Fibroblast of upper back skin (primary cell): Measurements from ENCODE around the gene PARP4.
"Not testable (repeated sequence)": the region's sequence is repeated elsewhere in the genome, so short reads cannot be mapped to it uniquely, and the experiment has no call there.

Experiments used
- DNase-seq: peaks from one replicate; pipeline ENCODE4 v3.0.0-alpha.2; 2013

PARP4 gene

GRCh38 chr13:24512197-24512907 lies at the start of gene PARP4:
Gene PARP4, minus strand, starts transcription at chr13:24512778. Its CDS starts 9,002 bp downstream, at chr13:24503776.
- DNase-seq, result peak; percentile 72

GRCh38 chr13:24560579-24561187 lies 48.1 kb upstream of the PARP4 start:
- not testable (repeated sequence) for DNase-seq

DNA sequence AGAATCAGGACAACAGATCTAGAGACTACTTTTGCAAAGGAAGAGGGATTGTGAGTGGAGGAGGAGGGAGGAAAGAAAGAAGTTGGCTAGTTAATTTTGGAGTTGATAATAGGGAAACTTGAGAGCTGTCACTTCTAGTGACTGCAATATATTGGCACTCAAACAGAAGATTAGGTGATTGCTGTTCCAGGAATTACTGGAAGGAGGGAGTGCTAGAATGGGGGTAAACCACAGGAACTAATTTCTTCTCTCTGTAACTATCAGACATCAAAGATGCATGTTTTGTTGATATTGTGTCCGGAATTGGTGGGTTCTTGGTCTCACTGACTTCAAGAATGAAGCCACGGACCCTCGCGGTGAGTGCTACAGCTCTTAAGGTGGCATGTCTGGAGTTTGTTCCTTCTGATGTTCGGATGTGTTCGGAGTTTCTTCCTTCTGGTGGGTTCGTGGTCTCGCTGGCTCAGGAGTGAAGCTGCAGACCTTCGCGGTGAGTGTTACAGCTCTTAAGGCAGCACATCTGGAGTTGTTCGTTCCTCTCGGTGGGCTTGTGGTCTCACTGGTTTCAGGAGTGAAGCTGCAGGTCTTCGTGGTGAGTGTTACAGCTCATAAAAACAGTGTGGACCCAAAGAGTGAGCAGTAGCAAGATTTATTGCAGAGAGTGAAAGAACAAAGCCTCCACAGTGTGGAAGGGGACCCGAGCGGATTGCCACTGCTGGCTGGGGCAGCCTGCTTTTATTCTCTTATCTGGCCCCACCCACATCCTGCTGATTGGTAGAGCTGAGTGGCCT lies 47.0 kb upstream of the PARP4 start:
- DNase-seq, result not testable (repeated sequence)

DNA sequence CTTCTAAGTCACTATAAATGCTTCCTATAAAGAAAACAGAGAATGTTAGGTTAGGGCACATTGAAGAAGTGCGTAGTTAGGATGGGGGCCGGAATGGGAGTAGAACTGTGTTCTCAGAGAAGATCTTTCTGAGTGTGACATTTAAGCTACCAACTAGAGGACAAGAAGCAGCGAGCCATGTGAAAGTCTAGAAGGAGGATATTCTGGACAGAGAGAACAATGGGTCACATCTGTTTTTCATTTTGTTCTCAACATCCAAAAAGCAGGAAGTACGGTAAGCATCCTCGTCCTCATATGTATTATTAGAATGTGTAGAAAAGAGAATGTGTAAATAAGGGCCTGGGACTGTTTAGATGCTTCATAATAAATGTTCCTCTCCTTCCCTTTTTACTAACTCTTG lies 44.5 kb upstream of the PARP4 start:
- DNase-seq, result peak; percentile 30

DNA sequence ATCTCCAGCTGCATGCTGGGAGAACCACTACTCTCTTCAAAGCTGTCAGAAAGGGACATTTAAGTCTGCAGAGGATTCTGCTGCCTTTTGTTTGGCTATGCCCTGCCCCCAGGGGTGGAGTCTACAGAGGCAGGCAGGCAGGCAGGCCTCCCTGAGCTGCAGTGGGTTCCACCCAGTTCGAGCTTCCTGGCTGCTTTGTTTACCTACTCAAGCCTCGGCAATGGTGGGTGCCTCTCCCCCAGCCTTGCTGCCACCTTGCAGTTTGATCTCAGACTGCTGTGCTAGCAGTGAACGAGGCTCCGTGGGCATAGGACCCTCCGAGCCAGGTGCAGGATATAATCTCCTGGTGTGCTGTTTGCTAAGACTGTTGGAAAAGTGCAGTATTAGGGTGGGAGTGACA lies 41.3 kb upstream of the PARP4 start:
- DNase-seq, result not testable (repeated sequence)

GRCh38 chr13:24541476-24542352 lies 29.1 kb upstream of the PARP4 start:
- not testable (repeated sequence) for DNase-seq

DNA sequence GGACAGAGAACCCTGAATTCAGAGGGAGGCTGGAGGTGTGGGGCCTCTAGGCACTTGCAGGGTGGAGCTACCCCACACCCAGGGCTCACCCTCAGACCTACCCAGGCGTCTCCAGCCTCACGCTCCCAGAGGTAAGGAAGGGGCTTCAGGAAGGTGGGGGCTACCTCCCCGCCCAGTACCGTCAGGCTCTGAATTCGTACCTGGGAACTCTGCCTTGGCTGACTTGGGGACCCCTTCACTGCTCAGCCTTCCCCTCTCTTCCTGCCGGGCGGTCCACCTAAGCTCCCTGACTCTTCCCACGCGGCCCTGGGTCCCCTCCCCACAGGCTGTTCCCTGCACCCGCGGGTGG lies 28.5 kb upstream of the PARP4 start:
- no peak for DNase-seq

GRCh38 chr13:24540236-24541126 lies 27.9 kb upstream of the PARP4 start:
- DNase-seq, result no peak

DNA sequence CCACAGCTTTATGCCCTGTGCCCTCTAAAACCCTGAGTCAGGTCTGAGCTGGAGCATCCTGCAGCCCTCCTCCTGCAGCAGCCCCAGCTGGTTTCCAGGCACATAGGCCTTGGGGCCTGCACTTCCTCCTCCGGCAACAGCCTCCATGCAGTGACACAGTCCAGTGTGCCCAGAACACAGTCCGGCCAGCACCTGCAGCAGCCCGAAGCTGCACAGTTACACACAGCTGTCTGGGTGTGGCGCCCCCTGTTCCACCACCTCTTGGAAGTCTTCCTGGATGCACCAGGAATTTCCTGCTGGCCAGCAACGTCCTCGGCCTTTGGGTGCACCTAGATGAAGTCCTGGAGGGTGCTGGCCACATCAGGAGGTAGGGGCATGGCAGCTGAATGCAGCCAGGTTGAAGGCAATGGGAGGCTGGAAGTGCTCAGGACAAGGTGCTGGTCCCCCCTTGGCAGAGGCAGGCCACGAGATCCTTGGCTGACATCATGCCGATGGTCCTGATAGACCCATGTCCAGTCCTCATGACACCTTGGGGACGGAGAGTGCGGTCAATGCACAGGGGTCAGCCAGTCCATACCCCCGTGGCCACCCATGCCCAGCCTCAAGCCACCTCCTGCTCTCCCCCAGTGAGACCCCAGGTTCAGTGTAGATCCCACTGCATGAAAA lies 27.1 kb upstream of the PARP4 start:
- DNase-seq, result no peak

DNA sequence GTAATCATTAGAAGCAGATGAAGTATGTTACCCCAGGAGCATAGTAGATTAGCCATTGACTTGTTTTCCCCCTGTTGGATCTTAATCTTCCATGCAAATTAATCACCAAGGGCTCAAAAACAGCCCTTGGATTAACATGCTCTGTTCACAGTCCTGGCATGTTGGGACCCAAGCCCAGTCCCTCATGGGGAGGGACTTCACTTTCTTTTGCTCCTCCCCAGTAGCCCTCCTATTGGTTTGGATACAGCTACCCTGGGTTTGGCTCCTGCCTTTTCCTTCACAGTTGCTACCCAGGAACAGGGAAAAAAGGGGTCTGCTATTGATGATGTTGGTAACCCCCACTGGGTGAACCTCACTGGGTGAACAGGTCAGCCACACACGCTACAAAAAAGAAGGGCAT lies 16.9 kb upstream of the PARP4 start:
- no peak for DNase-seq

DNA sequence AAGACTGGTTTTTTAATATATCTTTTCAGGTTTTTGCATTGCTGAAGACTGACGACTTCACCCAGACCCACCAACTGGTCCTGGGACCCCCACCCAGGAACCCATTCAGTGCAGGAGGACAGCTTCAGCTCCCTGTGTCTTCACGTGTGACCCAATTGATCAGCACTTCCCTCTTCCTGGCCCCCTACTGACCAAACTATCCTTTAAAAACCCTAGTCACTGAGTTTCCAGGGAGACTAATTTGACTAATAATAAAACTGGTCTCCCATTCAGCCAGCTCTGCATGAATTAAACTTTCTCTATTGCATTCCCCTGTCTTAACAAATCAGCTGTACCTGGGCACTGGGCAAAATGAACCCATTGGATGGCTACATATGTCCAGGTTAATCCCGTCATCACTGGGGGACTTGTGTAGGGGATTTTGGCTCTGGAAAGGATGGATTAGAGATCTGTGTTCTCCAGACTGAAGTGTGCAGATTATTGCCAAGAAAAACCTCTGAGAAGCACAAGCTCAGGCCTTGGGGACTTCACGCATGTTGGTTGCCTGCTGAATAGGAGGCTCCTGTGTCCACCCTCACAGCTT lies 16.3 kb upstream of the PARP4 start:
- no peak for DNase-seq

- no peak for DNase-seq
Measured at GRCh38 chr13:24527266-24527775, 14.7 kb upstream of the PARP4 start.

- DNase-seq, result no peak
Measured at GRCh38 chr13:24520733-24521132, 8.2 kb upstream of the PARP4 start.

DNA sequence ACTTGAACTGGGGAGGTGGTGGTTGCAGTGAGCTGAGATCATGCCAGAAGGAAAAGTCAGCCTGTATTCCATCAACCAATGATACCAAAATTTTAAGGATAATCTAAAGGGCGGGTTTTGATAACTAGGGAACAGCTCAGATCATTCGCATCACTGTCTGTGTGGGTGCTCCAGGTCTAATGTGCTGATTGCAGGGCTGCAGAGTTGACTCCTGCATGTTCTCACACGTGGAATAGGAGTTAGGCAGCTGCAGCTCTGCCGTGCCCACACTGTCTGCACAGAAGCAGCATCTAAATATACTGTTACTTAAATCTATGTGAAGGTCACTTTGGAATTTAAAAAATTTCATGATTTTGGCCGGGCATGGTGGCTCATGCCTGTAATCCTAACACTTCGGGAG lies 4.3 kb upstream of the PARP4 start:
- no peak for DNase-seq

- no peak for DNase-seq
Measured at GRCh38 chr13:24512908-24513213, 283 bp upstream of the PARP4 start.

DNA sequence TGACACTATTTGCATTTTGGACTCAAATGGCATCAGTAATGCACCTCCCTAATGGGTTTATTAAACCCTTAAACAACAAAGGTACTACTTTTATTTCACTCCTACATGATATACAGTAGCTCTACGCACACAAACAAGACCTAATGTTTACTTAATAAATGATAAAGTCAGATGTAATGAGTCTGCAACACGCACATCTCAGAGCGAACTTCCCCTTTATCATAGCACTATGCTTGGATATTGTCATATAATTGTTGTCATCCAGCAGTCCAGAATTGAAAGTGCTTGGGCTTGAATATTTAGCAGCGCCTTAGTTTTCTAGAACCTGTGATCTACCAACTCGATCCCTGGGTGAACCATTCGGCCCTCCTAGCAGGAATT lies 772 bp downstream of the PARP4 start:
- DNase-seq, result no peak

GRCh38 chr13:24511019-24511815 lies 1.4 kb downstream of the PARP4 start:
- peak; percentile 83 for DNase-seq

- no peak for DNase-seq
Measured at GRCh38 chr13:24506698-24507335, 5.8 kb downstream of the PARP4 start.

GRCh38 chr13:24506283-24506682 lies 6.3 kb downstream of the PARP4 start:
- DNase-seq, result not testable (repeated sequence)

- no peak for DNase-seq
Measured at GRCh38 chr13:24505756-24506155, 6.8 kb downstream of the PARP4 start.
